Loucy (cell line): Measurements from ENCODE around the gene KRTAP6-2.

Experiments used
- EZH2phosphoT487 ChIP-seq: fragments of 200-600 bp; IDR thresholded peaks from 2 replicates; pipeline ENCODE4 v1.6.1; 2018; ENCODE audit warnings: antibody characterized with exemption, mild to moderate bottlenecking, moderate library complexity, borderline replicate concordance
- TF ChIP-seq, protein P1 (sequence below): fragments of 200-600 bp; sonication (generic); conservative IDR thresholded peaks from 2 replicates; pipeline ENCODE4 v1.5.1; 2014; ENCODE audit warnings: mild to moderate bottlenecking, antibody characterized with exemption, low read length

DNA sequence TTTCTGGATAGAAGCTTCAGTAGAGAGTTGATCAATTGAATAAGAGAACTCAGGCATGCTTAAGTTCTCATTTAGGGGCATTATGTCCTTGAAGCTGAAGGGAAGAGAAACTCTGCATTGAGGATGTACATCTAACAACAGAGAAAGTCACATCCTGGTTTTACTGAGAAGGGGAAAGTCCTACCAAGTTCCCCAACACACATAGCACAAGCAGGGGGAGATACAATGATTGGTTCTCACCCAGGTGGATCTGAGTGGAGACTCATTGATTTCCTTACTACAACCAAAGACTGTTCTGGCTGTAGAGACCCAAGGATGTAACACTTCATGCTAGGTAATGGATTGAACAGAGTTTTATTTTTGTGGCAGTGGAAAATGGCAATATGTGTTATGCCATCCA lies 16.5 kb upstream of the KRTAP6-2 start:
- no peak for TF ChIP-seq EZH2phosphoT487
- TF ChIP-seq, protein P1, sequence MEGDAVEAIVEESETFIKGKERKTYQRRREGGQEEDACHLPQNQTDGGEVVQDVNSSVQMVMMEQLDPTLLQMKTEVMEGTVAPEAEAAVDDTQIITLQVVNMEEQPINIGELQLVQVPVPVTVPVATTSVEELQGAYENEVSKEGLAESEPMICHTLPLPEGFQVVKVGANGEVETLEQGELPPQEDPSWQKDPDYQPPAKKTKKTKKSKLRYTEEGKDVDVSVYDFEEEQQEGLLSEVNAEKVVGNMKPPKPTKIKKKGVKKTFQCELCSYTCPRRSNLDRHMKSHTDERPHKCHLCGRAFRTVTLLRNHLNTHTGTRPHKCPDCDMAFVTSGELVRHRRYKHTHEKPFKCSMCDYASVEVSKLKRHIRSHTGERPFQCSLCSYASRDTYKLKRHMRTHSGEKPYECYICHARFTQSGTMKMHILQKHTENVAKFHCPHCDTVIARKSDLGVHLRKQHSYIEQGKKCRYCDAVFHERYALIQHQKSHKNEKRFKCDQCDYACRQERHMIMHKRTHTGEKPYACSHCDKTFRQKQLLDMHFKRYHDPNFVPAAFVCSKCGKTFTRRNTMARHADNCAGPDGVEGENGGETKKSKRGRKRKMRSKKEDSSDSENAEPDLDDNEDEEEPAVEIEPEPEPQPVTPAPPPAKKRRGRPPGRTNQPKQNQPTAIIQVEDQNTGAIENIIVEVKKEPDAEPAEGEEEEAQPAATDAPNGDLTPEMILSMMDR: no peak
